ENCODE results near the gene EN2. TPM values are rescaled to one million over a fixed set of nuclear protein-coding genes. Genes with fewer than 3 reads are reported as not detected.

Gene EN2
- total and polyA plus RNA-seq, 2 of the 13 experiments (the other 11 are each of a cell fraction or from before 2014, with no cell fraction given), result not detected

GRCh38 chr7:155489158-155489840, 31.4 kb downstream of the EN2 start (continued):
- TF ChIP-seq ZNF468 (CRISPR knock-in tag; IDR thresholded peaks at IDR 0.05) (no peak), ZMAT5 (CRISPR knock-in tag; IDR thresholded peaks at IDR 0.05; ENCODE audit: borderline replicate concordance, low read depth) (no peak), ZNF232 (CRISPR knock-in tag; IDR thresholded peaks at IDR 0.05; ENCODE audit: borderline replicate concordance) (no peak), TOE1 (CRISPR knock-in tag; IDR thresholded peaks at IDR 0.05) (no peak), SALL1 (CRISPR knock-in tag; IDR thresholded peaks at IDR 0.05) (no peak), ZNF44 (CRISPR knock-in tag; IDR thresholded peaks at IDR 0.05) (no peak), HMG20A (CRISPR knock-in tag; IDR thresholded peaks at IDR 0.05; ENCODE audit: borderline replicate concordance) (no peak)

- intact Hi-C loops (cut with micrococcal nuclease; ENCODE audit: unreplicated experiment) (no loop called here), in situ Hi-C loops (cut with HindIII; ENCODE audit: extremely low pct_ligation_motif_present, low pct_unique_long_range_greater_than_20kb) (no loop called here)
- FAIRE-seq (no peak), DNase-seq (ENCODE audit: low spot score) (no peak), ATAC-seq (no peak; the same call in 2 of the 3 replicates)
- ChIA-PET POLR2A (no interaction called here), CTCF (ENCODE audit: low intra/inter-chr PET ratio, low total read pairs) (no interaction called here)
- no peaks in the 10 kb centered on the region for H3K4me1 ChIP-seq (ENCODE audit: insufficient read depth, low read length)
- no peak overlapping the region for H3K9ac ChIP-seq (ENCODE audit: insufficient read depth, low read depth, low read length)
- H4K20me1 ChIP-seq (ENCODE audit: insufficient read depth, low read length), result no peaks in the 10 kb centered on the region
- no peak overlapping the region for H3K4me2 ChIP-seq (ENCODE audit: low read depth, low read length)
- no peak for TF ChIP-seq FOXA3 (CRISPR knock-in tag; IDR thresholded peaks at IDR 0.05)
- H2AFZ ChIP-seq (ENCODE audit: low read length), result no peak overlapping the region
- no peaks in the 10 kb centered on the region for H3K36me3 ChIP-seq (replicated peaks in 1 of 2; ENCODE audit: control insufficient read depth in 1 of 2, insufficient read depth in 2 of 2, low read length in 2 of 2)
- no peak overlapping the region for H3K4me3 ChIP-seq (replicated peaks in 1 of 3; ENCODE audit: insufficient read depth in 1 of 3, low read depth in 2 of 3, low read length in 3 of 3)
- no peaks in the 10 kb centered on the region for H3K9me3 ChIP-seq (ENCODE audit: low read length)
- peaks cover 19 to 89% of the 10 kb centered on the region in 2 experiments for H3K27me3 ChIP-seq (ENCODE audit: control insufficient read depth in 1 of 2, insufficient read depth in 2 of 2, low read length in 2 of 2)
- 25% methylated on average over 2 of the region's 32 CpGs for whole genome bisulfite sequencing (ENCODE audit: low lambda C conversion rate)
- BruUV-seq (replicated peaks), result no TSS peak
- no peak overlapping the region for H3K27ac ChIP-seq (ENCODE audit: extremely low read length, insufficient read depth, low read length)
- H3K79me2 ChIP-seq (ENCODE audit: insufficient read depth, low read length), result no peaks in the 10 kb centered on the region
Measured at GRCh38 chr7:155489862-155490696, 32.1 kb downstream of the EN2 start.

All from HepG2 (cell line).